ENCODE measurements around the gene DNMBP. TPM values are rescaled to one million over a fixed set of nuclear protein-coding genes. Genes with fewer than 3 reads are reported as not detected.

The DNMBP gene
- total RNA-seq, 5 donors from 2014 or later (not counting 1 experiment from before 2014, with no cell fraction given) = 4.4 to 5.8 (median 4.6) TPM

- Histone ChIP-seq H3K27me3 (replicated peaks in 1 of 2; ENCODE audit: control insufficient read depth in 2 of 2, extremely low read depth in 1 of 2, insufficient read depth in 2 of 2, low read length in 1 of 2) (peaks cover 0 to 11% of the 10 kb centered on the region in 2 experiments), H3K9me3 (no peaks in the 10 kb centered on the region), H3K27ac (ENCODE audit: low read length) (no peak overlapping the region), H3K4me1 (ENCODE audit: control insufficient read depth in 1 of 2, extremely low read depth in 1 of 2, insufficient read depth in 2 of 2, low read length in 2 of 2) (no peaks in the 10 kb centered on the region), H3K4me3 (ENCODE audit: control insufficient read depth in 1 of 2, extremely low read depth in 1 of 2, low read length in 1 of 2) (no peak overlapping the region), H3K36me3 (ENCODE audit: control insufficient read depth in 2 of 2, extremely low read depth in 1 of 2, insufficient read depth in 1 of 2, low read length in 1 of 2) (no peaks in the 10 kb centered on the region)
- POLR2A ChIA-PET = interaction anchor here in 1 of 2 donors (0.7 kb wide), 1 partner anchor 470 kb away, joined by 5 read pairs; no protein-coding TSS in a partner anchor
- DNase-seq (no peak), ATAC-seq (replicated peaks in 1 of 4) (no peak)
- Mint-ChIP-seq H3K27ac (no peak overlapping the region), H3K4me1 (no peaks in the 10 kb centered on the region), H3K36me3 (no peaks in the 10 kb centered on the region), H3K4me3 (no peak overlapping the region), H3K9me3 (no peaks in the 10 kb centered on the region), H3K27me3 (peaks cover 6 to 22% of the 10 kb centered on the region in 2 donors)
- CTCF ChIA-PET = interaction anchor here in 1 of 2 donors (1.2 kb wide), 1 partner anchor 198 kb away, joined by 4 read pairs; no protein-coding TSS in a partner anchor
- no CpG with 5 or more reads among the region's 2 CpGs for WGBS (ENCODE audit: insufficient coverage)
Measured at GRCh38 chr10:100043344-100043743, 33.6 kb upstream of the DNMBP start.

DNA sequence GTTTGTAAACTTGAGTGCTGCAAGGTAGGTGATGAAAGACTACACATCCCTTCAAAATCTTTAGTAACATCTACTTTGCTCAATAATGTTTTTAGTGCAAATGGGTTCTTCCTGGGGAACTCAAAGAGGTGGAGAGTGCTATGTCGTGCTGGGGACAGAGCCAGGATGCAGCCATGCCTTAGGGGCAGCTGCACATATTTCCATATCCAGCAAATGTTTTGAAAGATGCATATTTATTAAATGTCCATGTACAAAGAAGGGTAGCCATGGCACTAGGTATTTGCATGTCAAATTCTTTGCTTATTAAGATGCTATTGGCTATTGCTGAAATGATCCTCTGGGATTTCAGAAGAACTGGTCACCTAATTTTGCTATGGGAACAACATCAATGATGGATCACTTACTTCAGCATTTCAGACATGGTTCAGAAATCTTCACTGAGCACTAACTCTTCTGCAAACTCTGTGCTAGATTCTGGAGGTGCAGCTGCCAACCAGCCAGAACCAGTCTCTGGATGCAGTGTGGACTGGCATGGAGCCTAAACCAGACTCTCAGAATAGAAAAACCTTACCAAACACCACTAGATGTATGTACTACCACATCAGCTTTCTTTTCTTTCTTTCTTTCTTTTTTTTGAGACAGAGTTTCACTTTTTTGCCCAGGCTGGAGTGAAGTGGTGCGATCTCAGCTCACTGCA is 31.7 kb upstream of the DNMBP start:
- Histone ChIP-seq H3K4me3 (ENCODE audit: control insufficient read depth in 1 of 2, extremely low read depth in 1 of 2, low read length in 1 of 2) (no peak overlapping the region), H3K27ac (ENCODE audit: low read length) (no peak overlapping the region), H3K4me1 (ENCODE audit: control insufficient read depth in 1 of 2, extremely low read depth in 1 of 2, insufficient read depth in 2 of 2, low read length in 2 of 2) (no peaks in the 10 kb centered on the region), H3K27me3 (replicated peaks in 1 of 2; ENCODE audit: control insufficient read depth in 2 of 2, extremely low read depth in 1 of 2, insufficient read depth in 2 of 2, low read length in 1 of 2) (peaks cover 0 to 12% of the 10 kb centered on the region in 2 experiments), H3K9me3 (no peaks in the 10 kb centered on the region), H3K36me3 (ENCODE audit: control insufficient read depth in 2 of 2, extremely low read depth in 1 of 2, insufficient read depth in 1 of 2, low read length in 1 of 2) (no peaks in the 10 kb centered on the region)
- H3K27me3 Mint-ChIP-seq = peaks cover 6 to 26% of the 10 kb centered on the region in 2 donors
- no peaks in the 10 kb centered on the region for H3K9me3 Mint-ChIP-seq
- WGBS (ENCODE audit: insufficient coverage) = 0% methylated on average over 1 of the region's 2 CpGs
- no peak overlapping the region for H3K27ac Mint-ChIP-seq
- H3K36me3 Mint-ChIP-seq = no peaks in the 10 kb centered on the region
- DNase-seq (no peak), ATAC-seq (replicated peaks in 1 of 4) (no peak)
- no peak overlapping the region for H3K4me3 Mint-ChIP-seq
- no peaks in the 10 kb centered on the region for H3K4me1 Mint-ChIP-seq
- ChIA-PET POLR2A (no interaction called here), CTCF (no interaction called here)

- ChIA-PET CTCF (no interaction called here), POLR2A (interaction anchor here in 1 of 2 donors (0.7 kb wide), 1 partner anchor 189 kb away, joined by 5 read pairs; no protein-coding TSS in a partner anchor)
- DNase-seq = no peak
- no peak overlapping the region for H3K27ac Mint-ChIP-seq
- peaks cover 0 to 9% of the 10 kb centered on the region in 2 experiments for H3K27me3 ChIP-seq (replicated peaks in 1 of 2; ENCODE audit: control insufficient read depth in 2 of 2, extremely low read depth in 1 of 2, insufficient read depth in 2 of 2, low read length in 1 of 2)
- H3K4me1 ChIP-seq (ENCODE audit: control insufficient read depth in 1 of 2, extremely low read depth in 1 of 2, insufficient read depth in 2 of 2, low read length in 2 of 2) = no peaks in the 10 kb centered on the region
- H3K36me3 Mint-ChIP-seq = no peaks in the 10 kb centered on the region
- no peak overlapping the region for H3K4me3 Mint-ChIP-seq
- no peaks in the 10 kb centered on the region for H3K9me3 ChIP-seq
- H3K4me1 Mint-ChIP-seq = no peaks in the 10 kb centered on the region
- no peaks in the 10 kb centered on the region for H3K9me3 Mint-ChIP-seq
- peaks cover 12 to 21% of the 10 kb centered on the region in 2 donors for H3K27me3 Mint-ChIP-seq
- no peak for ATAC-seq (replicated peaks in 1 of 4)
- WGBS (ENCODE audit: insufficient coverage) = 46% methylated on average over 1 of the region's 1 CpG
- no peak overlapping the region for H3K27ac ChIP-seq (ENCODE audit: low read length)
- no peaks in the 10 kb centered on the region for H3K36me3 ChIP-seq (ENCODE audit: control insufficient read depth in 2 of 2, extremely low read depth in 1 of 2, insufficient read depth in 1 of 2, low read length in 1 of 2)
- H3K4me3 ChIP-seq (ENCODE audit: control insufficient read depth in 1 of 2, extremely low read depth in 1 of 2, low read length in 1 of 2) = no peak overlapping the region
Measured at GRCh38 chr10:100038561-100039071, 28.9 kb upstream of the DNMBP start.

DNA sequence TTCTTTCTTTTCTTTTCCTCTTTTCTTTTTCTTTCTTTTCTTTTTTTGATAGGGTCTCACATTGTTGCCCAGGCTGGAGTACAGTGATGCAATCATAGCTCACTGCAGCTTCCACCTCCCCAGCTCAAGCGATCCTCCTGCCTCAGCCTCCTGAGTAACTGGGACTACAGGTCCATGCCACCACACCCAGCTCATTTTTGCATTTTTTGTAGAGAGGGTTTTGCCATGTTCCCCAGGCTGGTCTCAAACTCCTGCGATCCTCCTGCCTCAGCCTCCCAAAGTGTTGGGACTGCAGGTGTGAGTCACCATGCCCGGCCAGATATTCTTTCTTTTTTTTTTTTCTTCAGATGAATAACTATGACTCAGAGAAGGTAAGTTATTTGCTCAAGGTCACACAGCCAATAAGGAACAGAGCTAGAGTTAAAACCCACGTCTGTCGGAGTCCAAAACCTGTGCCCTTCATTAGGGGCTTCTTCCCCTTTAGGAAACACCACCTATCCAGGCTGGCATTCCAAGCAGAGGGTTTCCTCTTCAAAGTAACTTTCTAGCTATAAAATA is 28.1 kb upstream of the DNMBP start:
- Mint-ChIP-seq H3K4me3 (no peak overlapping the region), H3K27ac (no peak overlapping the region), H3K4me1 (no peaks in the 10 kb centered on the region), H3K9me3 (no peaks in the 10 kb centered on the region), H3K36me3 (no peaks in the 10 kb centered on the region), H3K27me3 (peaks cover 12 to 22% of the 10 kb centered on the region in 2 donors)
- CTCF ChIA-PET = no interaction called here
- POLR2A ChIA-PET = interaction anchor here in 1 of 2 donors (0.7 kb wide), 1 partner anchor 189 kb away, joined by 5 read pairs; no protein-coding TSS in a partner anchor
- DNase-seq = no peak
- Histone ChIP-seq H3K4me3 (ENCODE audit: control insufficient read depth in 1 of 2, extremely low read depth in 1 of 2, low read length in 1 of 2) (no peak overlapping the region), H3K27me3 (replicated peaks in 1 of 2; ENCODE audit: control insufficient read depth in 2 of 2, extremely low read depth in 1 of 2, insufficient read depth in 2 of 2, low read length in 1 of 2) (peaks cover 0 to 9% of the 10 kb centered on the region in 2 experiments), H3K9me3 (no peaks in the 10 kb centered on the region), H3K36me3 (ENCODE audit: control insufficient read depth in 2 of 2, extremely low read depth in 1 of 2, insufficient read depth in 1 of 2, low read length in 1 of 2) (no peaks in the 10 kb centered on the region), H3K4me1 (ENCODE audit: control insufficient read depth in 1 of 2, extremely low read depth in 1 of 2, insufficient read depth in 2 of 2, low read length in 2 of 2) (no peaks in the 10 kb centered on the region), H3K27ac (ENCODE audit: low read length) (no peak overlapping the region)
- no peak for ATAC-seq (replicated peaks in 1 of 4)
- WGBS (ENCODE audit: insufficient coverage) = 67% methylated on average over 2 of the region's 5 CpGs

DNA sequence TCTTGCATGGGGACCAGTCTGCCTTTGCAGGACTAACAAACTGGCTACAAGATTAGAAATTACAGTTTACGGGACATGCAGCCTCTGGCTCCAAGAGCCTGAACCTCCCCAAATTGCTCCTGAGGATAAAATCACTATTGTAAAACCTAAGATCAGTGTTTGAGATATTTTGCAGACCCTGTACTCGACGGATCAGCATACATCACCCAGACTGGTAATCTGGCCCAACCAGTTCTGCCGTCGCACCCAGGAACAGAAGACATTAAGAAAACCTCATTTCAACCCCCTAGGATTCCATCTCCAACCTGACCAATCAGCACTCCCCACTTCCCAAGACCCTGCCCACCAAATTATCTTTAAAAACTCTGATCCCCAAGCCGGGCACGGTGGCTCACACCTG is 27.1 kb upstream of the DNMBP start:
- 87% methylated on average over 4 of the region's 7 CpGs for WGBS (ENCODE audit: insufficient coverage)
- Mint-ChIP-seq H3K36me3 (no peaks in the 10 kb centered on the region), H3K27ac (no peak overlapping the region), H3K4me3 (no peak overlapping the region), H3K27me3 (peaks cover 12 to 22% of the 10 kb centered on the region in 2 donors), H3K9me3 (no peaks in the 10 kb centered on the region), H3K4me1 (no peaks in the 10 kb centered on the region)
- ChIA-PET POLR2A (no interaction called here), CTCF (no interaction called here)
- Histone ChIP-seq H3K4me1 (ENCODE audit: control insufficient read depth in 1 of 2, extremely low read depth in 1 of 2, insufficient read depth in 2 of 2, low read length in 2 of 2) (no peaks in the 10 kb centered on the region), H3K4me3 (ENCODE audit: control insufficient read depth in 1 of 2, extremely low read depth in 1 of 2, low read length in 1 of 2) (no peak overlapping the region), H3K27ac (ENCODE audit: low read length) (no peak overlapping the region), H3K9me3 (no peaks in the 10 kb centered on the region), H3K36me3 (ENCODE audit: control insufficient read depth in 2 of 2, extremely low read depth in 1 of 2, insufficient read depth in 1 of 2, low read length in 1 of 2) (no peaks in the 10 kb centered on the region), H3K27me3 (replicated peaks in 1 of 2; ENCODE audit: control insufficient read depth in 2 of 2, extremely low read depth in 1 of 2, insufficient read depth in 2 of 2, low read length in 1 of 2) (peaks cover 0 to 9% of the 10 kb centered on the region in 2 experiments)
- no peak for ATAC-seq (replicated peaks in 1 of 4)
- DNase-seq = no peak

DNA sequence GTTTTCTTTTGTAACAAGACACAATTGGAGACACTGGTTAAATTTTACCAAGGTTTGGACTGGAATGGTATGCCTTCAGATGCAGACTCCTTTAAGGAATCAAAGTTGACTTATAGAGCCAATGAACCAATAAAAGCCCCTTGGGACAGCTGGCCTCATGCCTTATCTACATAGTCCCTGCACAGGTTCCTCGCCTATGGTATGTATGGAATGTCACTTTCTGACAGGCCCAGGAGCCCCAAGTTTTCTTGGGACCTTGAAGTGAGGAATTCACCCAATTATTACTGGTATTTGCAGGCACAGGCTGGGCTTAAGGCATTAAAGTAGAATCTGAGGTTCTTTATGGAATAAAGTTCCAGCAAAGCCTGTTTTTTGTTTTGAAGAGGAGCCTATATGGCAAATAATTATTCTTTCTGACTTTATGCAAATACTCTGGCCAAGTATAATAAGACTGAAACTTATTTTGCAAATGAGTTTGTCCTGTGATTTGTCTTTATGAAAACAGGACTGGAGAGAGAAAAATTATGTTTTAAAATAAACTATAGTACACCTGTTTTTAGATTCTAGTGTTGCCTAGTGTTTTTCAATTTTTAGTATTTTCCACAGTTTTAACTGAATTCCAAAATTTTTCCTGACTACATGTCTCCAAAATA is 24.1 kb upstream of the DNMBP start:
- no peaks in the 10 kb centered on the region for H3K4me1 Mint-ChIP-seq
- H3K27ac ChIP-seq (ENCODE audit: low read length) = no peak overlapping the region
- no peak overlapping the region for H3K27ac Mint-ChIP-seq
- H3K4me1 ChIP-seq (ENCODE audit: control insufficient read depth in 1 of 2, extremely low read depth in 1 of 2, insufficient read depth in 2 of 2, low read length in 2 of 2) = no peaks in the 10 kb centered on the region
- H3K4me3 Mint-ChIP-seq = no peak overlapping the region
- H3K36me3 ChIP-seq (ENCODE audit: control insufficient read depth in 2 of 2, extremely low read depth in 1 of 2, insufficient read depth in 1 of 2, low read length in 1 of 2) = no peaks in the 10 kb centered on the region
- no peaks in the 10 kb centered on the region for H3K9me3 Mint-ChIP-seq
- DNase-seq = no peak
- WGBS (ENCODE audit: insufficient coverage) = no CpG with 5 or more reads among the region's 1 CpG
- ChIA-PET CTCF (no interaction called here), POLR2A (no interaction called here)
- no peak overlapping the region for H3K4me3 ChIP-seq (ENCODE audit: control insufficient read depth in 1 of 2, extremely low read depth in 1 of 2, low read length in 1 of 2)
- H3K9me3 ChIP-seq = no peaks in the 10 kb centered on the region
- H3K36me3 Mint-ChIP-seq = no peaks in the 10 kb centered on the region
- H3K27me3 ChIP-seq (replicated peaks in 1 of 2; ENCODE audit: control insufficient read depth in 2 of 2, extremely low read depth in 1 of 2, insufficient read depth in 2 of 2, low read length in 1 of 2) = peaks cover 0 to 11% of the 10 kb centered on the region in 2 experiments
- H3K27me3 Mint-ChIP-seq = peaks cover 9 to 20% of the 10 kb centered on the region in 2 donors
- ATAC-seq (replicated peaks in 1 of 4) = no peak

Data from T-cell (primary cell).